Spleen (tissue), 7 donors: Measurements from ENCODE around the gene CHM.

ENCODE experiments used
- CTCF ChIP-seq, 11 experiments: fragments of 200-600 bp in 7 of 11; fragments of 450-650 bp in 4 of 11; sonication (generic) in 4 of 11; IDR thresholded peaks in 8 of 11; conservative IDR thresholded peaks in 3 of 11; 1 replicate in 7 of 11; 2 replicates in 4 of 11; pipeline versions ENCODE4 v1.4.0 to v1.8.0; 2016 to 2021; ENCODE audit warnings: antibody characterized with exemption in 11 of 11, inconsistent platforms in 4 of 11, mild to moderate bottlenecking in 1 of 11
- POLR2A ChIP-seq, 3 donors: fragments of 450-650 bp; IDR thresholded peaks; one replicate each; pipeline ENCODE4 v1.5.1; 2017; ENCODE audit warnings: antibody characterized with exemption in 3 of 3, mild to moderate bottlenecking in 1 of 3
- donor health status: DM: no; HTN: no; CAD: no; lungs with moderate emphysema.
- donor health status: DM: no; HTN: no; CAD: no.
- donor health status: DM: no; HTN: no; CAD: no.

GRCh38 chrX:85828771-85829170, 218.6 kb downstream of the CHM start:
- no peak for TF ChIP-seq POLR2A (IDR thresholded peaks at IDR 0.05)
- TF ChIP-seq CTCF (IDR thresholded peaks at IDR 0.05 in 8 of 11, conservative IDR thresholded peaks at IDR 0.05 in 3 of 11): no peak
